GM12892 (cell line): Measurements from ENCODE around the gene TENM4.

ENCODE experiments used
- POLR2A ChIP-seq: IDR thresholded peaks from 2 replicates; pipeline ENCODE4 v1.6.1; 2011; ENCODE audit warnings: low read depth, low read length, control low read depth
- POLR2AphosphoS5 ChIP-seq: IDR thresholded peaks from 2 replicates; pipeline ENCODE4 v1.6.1; 2011; ENCODE audit warnings: low read depth, low read length, control low read depth
- TAF1 ChIP-seq: IDR thresholded peaks from 2 replicates; pipeline ENCODE4 v1.6.1; 2011; ENCODE audit warnings: low read depth, mild to moderate bottlenecking, control low read depth, low read length, borderline replicate concordance

DNA sequence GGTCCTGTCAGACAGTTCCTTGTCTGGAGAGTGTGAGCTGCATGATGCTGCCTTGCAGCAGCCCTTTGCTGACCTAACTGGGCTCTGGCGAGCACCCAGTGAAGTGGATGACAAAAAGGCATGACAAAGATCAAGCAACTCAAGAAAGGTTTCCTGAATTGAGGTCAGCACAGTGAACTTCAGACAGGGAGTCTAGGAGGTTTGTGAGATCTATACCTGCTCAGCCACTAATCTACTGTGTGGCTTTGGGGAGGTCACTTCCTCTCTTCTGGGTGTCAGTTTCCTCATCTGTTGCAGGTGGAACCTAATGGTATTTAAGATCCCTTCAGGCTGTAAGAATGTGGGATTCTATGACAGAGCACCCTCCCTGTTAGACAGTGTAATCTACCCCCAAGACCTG lies 652.3 kb downstream of the TENM4 start:
- TF ChIP-seq POLR2AphosphoS5 (no peak), POLR2A (no peak), TAF1 (no peak)
